GM18873 (cell line): ENCODE results near the gene GRM4.

ENCODE experiments used
- ATAC-seq: cut with Tn5 transposase; IDR thresholded peaks from one replicate; pipeline ENCODE4 v1.9.1; 2021; ENCODE audit warnings: mild to moderate bottlenecking, moderate library complexity, moderate number of reproducible peaks; ENCODE audit not compliant: unreplicated experiment, low FRiP score

Gene GRM4

DNA sequence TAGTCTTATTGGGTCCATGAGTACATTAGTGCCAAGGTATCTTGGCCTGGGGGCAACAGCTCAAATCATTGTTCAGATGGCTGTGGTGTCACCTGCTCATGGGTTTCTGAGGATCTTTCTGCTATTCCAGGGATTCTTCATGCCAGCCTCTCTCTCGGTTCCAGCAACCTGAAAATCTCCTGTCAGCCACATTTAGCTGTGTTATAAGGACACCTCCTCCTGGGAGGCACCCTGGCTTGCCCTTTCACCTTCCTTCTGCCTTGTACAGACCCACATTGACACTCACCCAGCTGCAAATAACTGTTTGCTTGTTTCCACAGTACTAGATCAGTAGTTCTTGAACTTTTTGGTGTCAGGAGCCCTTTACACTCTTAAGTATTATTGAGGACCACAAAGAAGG lies 159.9 kb downstream of the GRM4 start:
- ATAC-seq: no peak

DNA sequence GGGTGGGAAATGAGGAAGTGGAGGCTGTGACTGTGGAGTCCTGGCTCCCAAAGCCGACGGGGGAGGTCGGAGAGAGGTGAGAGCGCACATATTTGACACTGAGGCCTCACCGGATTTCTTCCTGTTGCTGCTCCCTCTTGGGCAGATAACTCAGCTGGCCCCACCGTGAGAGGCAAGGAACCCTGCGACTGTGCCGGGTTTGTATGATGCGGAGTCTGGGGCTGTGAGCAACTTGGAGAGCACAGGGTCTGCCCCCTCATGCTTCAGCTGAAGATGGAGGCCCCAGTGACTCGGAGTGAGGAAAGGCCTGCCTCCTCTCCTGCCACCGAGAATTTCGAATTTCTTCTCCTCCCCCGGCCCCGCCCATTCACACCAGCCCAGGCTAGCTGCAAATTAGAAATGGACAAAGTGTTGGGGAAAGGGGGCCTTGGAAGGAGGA lies 160.6 kb downstream of the GRM4 start:
- no peak for ATAC-seq

DNA sequence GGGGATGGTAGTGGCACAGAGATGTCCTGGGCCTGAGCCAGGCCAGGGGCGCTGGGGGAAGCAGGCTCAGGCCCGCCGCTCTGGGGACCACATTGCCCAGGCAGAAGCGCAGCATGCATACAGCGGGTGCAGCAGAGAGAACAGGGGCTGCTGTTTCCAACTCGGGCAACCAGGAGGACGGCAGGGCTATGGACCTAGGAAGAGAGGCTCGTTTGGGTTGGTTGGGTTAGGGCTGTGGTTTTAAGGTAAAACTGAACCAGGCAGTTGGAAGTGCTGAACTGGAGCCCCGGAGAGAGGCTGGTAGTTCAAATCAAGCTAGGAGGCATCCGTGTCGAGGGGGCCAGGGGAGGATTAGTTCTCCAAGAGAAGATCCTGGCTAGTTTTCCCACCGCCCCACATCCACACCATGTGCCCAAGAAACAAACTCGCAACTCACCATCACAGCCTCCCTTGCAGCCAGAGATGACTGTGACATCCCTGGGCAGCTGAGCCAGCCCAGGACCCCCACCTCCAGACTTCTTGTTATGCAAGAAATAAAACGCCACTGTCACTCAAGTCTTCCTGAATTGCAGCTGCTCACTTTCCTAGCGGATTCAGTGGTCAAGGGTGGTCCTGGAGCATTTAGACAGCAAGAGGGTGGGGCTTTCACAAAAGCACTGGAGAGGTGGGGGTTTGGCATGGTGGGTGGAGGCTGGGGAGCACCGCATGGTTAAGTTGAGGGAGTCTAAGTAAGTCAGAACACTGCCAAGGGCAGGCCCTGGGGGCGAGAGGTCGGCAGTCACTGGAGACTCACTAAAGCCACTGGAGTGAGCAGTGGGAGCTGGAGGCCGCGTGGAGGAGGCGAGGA lies 161.2 kb downstream of the GRM4 start:
- ATAC-seq: no peak

- ATAC-seq: no peak
Measured at GRCh38 chr6:33983721-33984465, 162.0 kb downstream of the GRM4 start.

- ATAC-seq: no peak
Measured at GRCh38 chr6:33983109-33983716, 162.7 kb downstream of the GRM4 start.

GRCh38 chr6:33981861-33982260 lies 164.0 kb downstream of the GRM4 start:
- no peak for ATAC-seq

DNA sequence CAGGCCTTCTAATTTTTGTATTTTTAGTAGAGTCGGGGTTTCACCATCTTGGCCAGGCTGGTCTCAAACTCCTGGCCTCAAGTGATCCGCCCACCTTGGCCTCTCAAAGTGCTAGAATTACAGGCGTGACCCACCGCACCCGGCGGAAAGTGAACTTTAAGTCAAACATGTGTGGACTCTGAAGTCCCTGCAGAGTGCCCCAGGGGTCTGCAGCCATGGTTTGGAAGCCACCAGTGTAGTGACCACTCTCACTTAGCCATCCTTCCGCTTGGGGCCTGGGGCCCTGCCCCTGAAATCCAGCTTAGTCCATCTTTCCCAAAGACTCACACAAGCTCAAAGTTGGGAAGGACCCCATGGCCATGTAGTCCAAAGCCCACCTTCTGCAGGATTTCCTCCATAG lies 164.5 kb downstream of the GRM4 start:
- no peak for ATAC-seq

DNA sequence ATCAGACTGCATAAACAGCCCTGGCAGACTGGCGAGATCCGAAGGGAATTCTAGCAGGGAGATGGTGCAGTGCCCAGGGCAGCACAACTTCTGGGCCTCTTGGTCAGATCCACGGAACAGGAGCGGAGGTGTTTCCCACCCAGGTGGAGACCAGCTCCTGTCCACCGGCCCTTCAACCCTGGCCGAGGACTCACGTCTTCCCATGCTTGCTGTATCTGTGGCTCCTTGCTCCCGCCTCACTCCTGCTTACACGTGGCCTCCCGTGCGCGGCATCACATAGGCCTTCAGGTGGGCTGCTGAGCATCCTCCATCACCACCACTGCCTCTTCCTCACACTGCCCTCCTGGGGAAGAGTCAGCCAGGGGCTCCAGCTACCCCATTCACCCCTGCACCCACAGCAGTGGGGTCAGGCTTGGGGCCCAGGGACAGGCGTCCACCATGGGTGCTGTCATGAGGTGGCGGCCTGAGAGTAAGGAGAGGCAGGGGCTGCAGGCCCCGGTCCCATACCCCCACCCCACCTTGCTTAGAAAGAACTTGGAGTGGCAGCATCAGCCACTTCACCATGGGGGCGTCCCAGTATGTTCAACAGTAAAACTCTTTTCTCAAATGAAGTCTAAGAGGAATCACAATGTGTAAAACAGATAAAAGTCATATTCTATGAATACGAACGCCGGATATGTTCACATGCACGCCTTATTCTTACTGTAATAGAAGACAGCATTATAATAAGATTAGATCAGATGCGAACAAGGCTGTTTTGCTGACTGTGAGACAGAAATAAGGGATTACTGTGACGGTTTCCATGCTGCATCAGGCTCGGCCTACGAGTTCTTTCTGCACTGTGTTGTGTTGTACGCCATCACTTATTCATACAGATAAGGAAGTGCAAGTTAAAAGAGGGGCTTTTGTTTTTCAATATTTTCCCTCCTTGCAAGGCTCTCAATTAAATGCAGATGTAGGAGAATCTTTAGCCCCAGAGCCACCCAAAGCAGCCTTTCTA lies 165.4 kb downstream of the GRM4 start:
- no peak for ATAC-seq

DNA sequence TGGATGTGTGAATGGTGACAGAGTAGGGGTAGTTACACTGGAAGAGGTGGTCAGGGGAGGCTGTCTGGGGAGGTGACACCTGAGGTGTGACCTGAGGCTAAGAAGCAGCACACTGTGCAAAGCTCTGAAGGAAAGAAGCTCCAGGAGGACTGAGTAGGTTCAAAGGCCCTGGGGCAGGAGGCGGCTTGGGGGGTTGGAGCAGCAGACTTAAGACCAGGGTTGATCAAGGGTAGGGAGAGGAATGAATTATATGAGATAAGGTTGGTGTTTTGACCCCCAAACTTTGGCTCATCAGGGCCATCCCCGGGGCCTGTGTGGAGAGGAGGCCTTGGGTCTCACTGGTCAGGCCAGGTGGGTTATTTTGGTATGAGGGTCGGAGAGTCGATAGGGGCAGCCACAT lies 166.1 kb downstream of the GRM4 start:
- ATAC-seq: no peak

GRCh38 chr6:33978412-33979150 lies 167.3 kb downstream of the GRM4 start:
- ATAC-seq: no peak

DNA sequence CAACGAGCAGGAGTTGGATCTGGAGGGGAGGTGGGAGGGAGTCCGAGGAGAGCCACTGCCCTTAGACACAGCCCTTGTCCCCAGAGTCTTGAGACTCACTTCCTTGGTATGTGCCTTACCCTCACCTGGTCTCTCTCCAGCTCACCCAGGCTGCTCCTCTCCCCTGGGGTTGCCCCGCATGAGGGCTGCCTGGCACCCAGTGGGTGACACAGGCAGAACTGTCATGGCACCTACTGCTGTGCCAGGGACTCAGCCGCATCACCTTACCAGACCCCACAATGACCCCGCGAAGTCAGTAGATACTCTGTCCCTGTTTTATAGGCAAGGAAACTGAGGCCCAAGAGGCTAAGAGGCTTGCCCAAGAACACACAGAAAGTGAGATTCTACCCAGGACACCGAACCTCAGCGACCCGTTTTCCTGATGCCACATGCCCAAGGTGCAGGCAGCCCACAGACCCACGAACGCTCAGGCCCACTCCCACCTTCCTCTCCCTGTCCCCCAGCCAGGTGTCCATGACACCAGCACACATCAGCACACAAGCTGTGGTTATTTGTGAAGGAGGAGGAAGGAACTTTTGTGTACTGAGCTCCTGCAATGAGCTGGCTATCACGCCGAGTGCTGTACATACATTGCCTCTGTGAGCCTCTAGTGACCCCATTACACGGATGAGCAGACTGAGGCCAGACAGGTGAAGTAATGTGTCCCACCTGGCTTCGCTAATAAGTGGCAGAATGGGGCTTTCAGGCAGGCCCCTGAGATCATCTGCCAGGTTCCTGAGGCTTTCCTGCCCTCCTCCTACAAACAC lies 168.1 kb downstream of the GRM4 start:
- ATAC-seq: no peak

- no peak for ATAC-seq
Measured at GRCh38 chr6:33976437-33977360, 169.2 kb downstream of the GRM4 start.

GRCh38 chr6:33975661-33976436 lies 170.0 kb downstream of the GRM4 start:
- no peak for ATAC-seq

GRCh38 chr6:33974471-33974870 lies 171.4 kb downstream of the GRM4 start:
- no peak for ATAC-seq

DNA sequence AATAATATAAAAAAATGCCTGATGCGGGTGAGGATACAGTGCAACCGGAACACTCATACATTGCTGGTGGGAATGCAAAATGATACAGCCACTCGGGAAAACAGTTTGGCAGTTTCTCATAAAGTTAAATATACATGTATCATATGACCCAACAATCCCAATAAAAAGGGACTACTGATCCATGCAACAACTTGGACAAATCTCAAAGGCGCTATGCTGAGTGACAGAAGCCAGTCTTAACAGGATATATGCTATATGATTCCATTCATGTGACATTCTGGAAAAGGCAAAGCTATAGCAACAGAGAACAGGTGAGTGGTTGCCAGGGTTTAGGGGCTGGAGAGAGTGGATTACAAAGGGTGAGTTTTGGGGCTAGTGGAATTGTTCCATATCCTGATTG lies 171.9 kb downstream of the GRM4 start:
- ATAC-seq: no peak

DNA sequence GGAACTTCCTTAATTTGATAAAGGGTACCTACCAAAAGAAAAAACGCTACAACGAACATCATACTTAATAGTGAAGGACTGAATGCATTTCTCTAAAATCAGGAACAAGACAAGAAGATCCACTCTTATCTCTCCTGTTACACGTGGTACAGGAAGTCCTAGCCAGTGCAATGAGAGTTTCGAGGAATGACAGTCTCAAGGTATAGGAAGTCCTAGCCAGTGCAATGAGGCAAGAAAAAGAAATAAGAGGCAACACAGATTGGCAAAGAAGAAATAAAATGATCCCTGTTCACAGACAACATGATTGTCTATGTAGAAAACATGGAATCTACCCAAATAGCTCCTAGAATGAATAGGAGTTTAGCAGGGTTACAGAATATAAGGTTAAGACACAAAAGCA lies 174.3 kb downstream of the GRM4 start:
- no peak for ATAC-seq
